GM19023 (cell line): ENCODE results near the gene HHEX.
"Not testable (repeated sequence)": the region's sequence is repeated elsewhere in the genome, so short reads cannot be mapped to it uniquely, and the experiment has no call there.

Source experiments
- ATAC-seq: cut with Tn5 transposase; IDR thresholded peaks from one replicate; pipeline ENCODE4 v1.9.1; 2021; ENCODE audit warnings: mild to moderate bottlenecking, moderate library complexity; ENCODE audit not compliant: unreplicated experiment

HHEX gene

DNA sequence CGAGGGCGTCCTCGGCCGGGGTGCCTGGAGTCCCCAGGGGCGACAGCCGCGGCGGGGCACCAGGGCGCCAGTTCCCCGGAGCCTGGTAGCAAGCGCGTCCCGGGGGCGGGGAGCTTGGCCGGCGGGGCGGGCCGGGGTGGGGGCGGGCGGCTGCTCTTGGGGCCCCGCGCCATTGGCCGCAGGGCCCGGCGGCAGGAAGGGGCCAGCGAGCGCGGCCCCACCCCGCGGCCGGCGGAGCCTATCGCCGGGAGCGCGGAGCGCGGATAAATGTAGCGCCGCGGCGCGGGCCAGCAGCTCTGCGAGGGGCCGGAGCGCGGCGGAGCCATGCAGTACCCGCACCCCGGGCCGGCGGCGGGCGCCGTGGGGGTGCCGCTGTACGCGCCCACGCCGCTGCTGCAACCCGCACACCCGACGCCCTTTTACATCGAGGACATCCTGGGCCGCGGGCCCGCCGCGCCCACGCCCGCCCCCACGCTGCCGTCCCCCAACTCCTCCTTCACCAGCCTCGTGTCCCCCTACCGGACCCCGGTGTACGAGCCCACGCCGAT, at the start of gene HHEX:
TSS of gene HHEX (plus strand) at position 293 of the 548 bp plus-strand sequence. CDS start at position 325, 32 bp downstream.
- peak; percentile 65 for ATAC-seq

DNA sequence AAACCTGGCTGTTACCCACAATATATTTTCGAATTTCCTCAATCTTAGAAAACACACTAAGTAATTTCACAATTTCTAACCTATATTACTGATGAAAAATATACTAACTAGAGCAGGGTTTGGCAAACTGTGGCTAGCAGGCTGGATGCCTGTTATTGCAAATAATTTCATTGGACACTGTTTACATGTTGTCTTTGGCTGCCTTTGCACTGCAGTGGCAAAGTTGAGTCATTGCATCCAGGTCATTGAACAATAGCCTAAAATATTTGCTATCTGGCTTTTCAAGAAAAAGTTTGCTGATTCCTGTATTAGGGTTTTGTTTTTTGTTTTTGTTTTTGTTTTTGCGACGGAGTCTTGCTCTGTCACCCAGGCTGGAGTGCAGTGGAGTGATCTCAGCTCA, 49.6 kb upstream of the HHEX start:
- no peak for ATAC-seq

DNA sequence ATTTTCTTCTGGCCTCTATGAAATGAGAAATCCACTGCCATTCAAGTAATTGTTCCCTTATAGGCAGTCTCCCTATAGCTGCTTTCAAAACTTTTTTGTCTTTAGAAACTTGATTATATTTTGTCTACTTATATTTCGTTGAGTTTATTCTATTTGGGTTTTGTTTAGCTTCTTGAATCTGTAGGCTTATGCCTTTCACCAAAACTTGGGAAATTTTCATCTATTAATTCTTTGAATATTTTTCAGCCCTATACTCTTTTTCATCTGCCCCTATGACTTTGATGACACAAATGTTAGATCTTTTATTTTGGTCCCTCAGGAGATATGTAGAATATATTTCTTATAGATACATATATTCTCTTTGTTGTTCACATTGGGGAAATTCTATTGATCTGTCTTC, 48.3 kb upstream of the HHEX start:
- no peak for ATAC-seq

- ATAC-seq = no peak
Measured at GRCh38 chr10:92644921-92645320, 44.8 kb upstream of the HHEX start.

DNA sequence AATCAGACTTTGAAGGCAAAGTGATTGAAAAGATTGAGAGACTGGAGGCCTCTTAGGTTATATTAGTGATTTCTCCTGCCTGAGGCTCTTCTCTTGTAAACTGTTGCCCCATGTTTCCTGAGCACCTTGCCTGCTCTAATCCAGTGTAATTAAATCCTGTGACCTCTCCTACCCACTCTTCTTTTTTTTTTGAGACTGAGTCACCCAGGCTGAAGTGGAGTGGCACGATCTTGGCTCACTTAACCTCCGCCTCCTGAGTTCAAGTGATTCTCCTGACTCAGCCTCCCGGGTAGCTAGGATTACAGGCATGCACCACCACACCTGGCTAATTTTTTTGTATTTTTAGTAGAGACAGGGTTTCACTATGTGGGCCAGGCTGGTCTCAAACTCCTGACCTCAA, 38.9 kb upstream of the HHEX start:
- not testable (repeated sequence) for ATAC-seq

GRCh38 chr10:92655426-92655825, 34.3 kb upstream of the HHEX start:
- ATAC-seq = no peak

GRCh38 chr10:92656266-92656961, 33.3 kb upstream of the HHEX start:
- ATAC-seq = no peak

GRCh38 chr10:92657024-92657423, 32.7 kb upstream of the HHEX start:
- ATAC-seq = no peak

- no peak for ATAC-seq
Measured at GRCh38 chr10:92662848-92663247, 26.9 kb upstream of the HHEX start.

GRCh38 chr10:92664322-92664721, 25.4 kb upstream of the HHEX start:
- ATAC-seq = no peak

DNA sequence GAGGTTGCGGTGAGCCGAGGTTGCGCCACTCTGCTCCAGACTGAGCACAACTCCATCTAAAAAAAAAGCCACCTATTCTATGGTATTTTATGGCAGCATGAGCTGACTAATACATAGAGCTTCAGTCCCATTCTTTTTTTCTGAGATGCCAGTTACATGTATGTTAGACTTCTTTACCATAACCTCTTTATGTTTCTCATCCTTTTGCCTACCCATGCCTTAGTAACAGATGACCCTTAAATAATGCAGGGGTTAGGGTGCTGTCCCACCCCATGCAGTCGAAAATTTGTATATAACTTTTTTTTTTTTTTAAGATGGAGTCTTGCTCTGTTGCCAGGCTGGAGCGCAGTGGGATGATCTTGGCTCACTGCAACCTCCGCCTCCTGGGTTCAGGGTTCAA, 22.7 kb upstream of the HHEX start:
- no peak for ATAC-seq

DNA sequence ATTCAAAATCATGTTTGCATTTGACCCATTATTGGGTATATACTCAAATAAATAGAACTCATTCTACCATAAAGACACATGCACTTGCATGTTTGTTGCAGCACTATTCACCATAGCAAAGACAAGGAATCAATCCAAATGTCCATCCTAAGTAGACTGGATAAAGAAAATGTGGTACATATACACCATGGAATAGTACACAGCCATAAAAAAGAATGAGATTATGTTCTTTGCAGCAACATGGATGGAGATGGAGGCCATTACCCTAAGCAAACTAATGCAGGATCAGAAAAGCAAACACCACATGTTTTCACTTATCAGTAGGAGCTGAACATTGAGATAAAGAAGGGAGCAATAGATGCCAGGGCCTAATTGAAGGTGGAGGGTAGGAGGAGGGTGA, 12.0 kb upstream of the HHEX start:
- ATAC-seq = no peak

DNA sequence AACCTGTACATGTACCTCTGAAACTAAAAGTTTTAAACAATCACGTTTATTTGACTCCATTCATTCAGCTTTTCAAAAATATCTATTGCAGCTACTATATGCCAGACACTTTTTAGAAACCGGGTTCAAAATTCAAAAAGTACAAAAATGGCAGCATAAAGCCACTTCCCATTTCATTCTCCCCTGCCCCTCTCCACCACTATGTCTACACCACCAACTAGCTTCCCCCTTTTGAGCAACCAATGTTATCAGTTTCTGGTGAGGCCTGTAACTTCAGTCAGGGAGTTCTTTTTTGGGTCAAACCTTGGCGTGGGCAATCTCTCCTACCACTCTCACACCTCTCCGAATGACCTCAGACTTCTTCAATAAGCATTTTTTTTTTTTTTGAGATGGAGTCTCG, 11.5 kb upstream of the HHEX start:
- no peak for ATAC-seq

DNA sequence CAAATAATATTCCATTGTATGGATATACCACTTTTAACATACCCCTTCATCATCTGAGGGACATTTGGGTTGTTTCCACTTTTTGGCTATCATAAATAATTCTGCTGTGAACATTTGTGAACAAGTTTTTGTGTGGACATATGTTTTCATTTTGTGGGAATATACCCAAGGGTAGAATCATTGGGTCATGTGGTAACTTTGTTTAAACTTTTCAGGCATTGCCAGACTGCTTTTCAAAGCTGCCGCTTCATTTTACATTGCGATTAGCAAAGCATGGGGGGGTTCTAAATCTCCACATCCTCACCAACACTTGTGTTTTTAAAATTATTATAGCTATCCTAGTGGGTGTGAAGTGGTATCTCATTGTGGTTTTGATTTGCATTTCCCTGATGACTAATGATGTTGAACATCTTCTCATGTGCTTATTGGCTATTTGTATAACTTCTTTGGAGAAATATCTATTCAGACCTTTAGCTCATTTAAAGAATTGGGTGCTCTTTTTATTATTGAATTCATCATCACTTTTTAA, 8.4 kb upstream of the HHEX start:
- ATAC-seq = no peak

GRCh38 chr10:92688573-92688926, 1.2 kb upstream of the HHEX start:
- no peak for ATAC-seq

GRCh38 chr10:92688927-92689662, 660 bp upstream of the HHEX start:
- peak; percentile 28 for ATAC-seq

GRCh38 chr10:92690211-92690914, 608 bp downstream of the HHEX start:
- peak; percentile 27 for ATAC-seq

- ATAC-seq = no peak
Measured at GRCh38 chr10:92690915-92691590, 1.3 kb downstream of the HHEX start.

GRCh38 chr10:92691591-92692079, 1.9 kb downstream of the HHEX start:
- no peak for ATAC-seq

DNA sequence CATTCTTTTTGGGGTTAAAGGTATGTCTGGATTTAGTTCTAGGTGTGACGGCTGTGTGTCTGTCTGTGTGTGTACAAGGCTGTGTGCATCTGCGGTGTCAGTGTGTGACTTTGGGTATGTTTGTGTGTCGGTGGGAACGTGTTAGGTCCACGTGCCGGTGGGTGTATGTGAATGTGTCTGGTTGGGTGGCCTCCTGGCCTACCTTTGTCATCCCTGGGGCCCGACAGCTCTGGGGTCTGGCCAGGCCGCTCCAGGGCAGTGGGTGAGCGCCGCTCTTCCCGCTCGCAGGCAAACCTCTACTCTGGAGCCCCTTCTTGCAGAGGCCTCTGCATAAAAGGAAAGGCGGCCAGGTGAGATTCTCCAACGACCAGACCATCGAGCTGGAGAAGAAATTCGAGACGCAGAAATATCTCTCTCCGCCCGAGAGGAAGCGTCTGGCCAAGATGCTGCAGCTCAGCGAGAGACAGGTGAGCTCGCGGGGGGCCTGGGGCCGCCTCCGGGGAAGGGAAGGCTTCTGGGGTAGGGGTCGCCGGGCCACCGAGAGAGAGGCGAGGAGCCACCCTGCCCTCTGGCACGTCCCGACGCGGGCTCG, 2.4 kb downstream of the HHEX start:
- ATAC-seq = no peak
